ENCODE measurements around the gene EHMT1. TPM values are rescaled to one million over a fixed set of nuclear protein-coding genes. Genes with fewer than 3 reads are reported as not detected.
"Not testable (repeated sequence)": the region's sequence is repeated elsewhere in the genome, so short reads cannot be mapped to it uniquely, and the experiment has no call there.

Gene EHMT1
- polyA plus RNA-seq, 1 experiment: 23.3 TPM

DNA sequence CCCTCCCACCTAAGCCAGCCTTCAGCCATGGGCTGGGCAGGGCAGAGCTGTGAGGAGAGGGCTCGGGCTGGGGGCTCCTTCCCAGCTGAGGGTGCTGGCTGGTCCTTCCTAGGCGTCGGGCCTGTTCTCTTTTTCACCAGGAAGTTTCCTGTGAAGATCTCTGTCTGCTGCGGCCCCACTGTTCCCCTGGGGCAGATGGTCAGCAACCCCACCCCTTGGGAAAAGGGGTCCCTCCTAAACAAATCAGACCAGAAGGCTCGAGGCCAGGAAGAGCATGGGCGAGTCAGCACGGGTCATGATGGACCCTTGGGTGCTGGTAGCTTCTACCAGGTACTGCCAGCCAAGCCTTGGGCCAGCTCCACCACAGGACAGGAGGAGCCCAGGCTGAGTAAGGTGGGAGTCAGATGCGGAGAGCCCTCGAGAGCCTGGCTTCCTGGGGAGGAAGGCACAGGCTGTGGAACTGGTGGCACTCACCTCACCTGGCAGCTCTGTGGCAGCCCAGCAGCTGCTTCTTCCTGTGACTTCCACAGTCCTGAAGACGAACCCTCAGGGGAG, 262.2 kb downstream of the EHMT1 start:
- Histone ChIP-seq H3K36me3 (ENCODE audit: control insufficient read depth, insufficient read depth, low read length) (no peaks in the 10 kb centered on the region), H3K27me3 (ENCODE audit: control insufficient read depth, insufficient read depth, low read length) (peaks cover 2% of the 10 kb centered on the region; the same call in 1 of the 2 replicates), H3K4me3 (ENCODE audit: low read depth, low read length) (no peak overlapping the region)
- CTCF ChIA-PET: interaction anchor here (0.6 kb wide), 1 partner anchor 323 kb away, joined by 3 read pairs; no protein-coding TSS in a partner anchor
- TF ChIP-seq, protein P1, sequence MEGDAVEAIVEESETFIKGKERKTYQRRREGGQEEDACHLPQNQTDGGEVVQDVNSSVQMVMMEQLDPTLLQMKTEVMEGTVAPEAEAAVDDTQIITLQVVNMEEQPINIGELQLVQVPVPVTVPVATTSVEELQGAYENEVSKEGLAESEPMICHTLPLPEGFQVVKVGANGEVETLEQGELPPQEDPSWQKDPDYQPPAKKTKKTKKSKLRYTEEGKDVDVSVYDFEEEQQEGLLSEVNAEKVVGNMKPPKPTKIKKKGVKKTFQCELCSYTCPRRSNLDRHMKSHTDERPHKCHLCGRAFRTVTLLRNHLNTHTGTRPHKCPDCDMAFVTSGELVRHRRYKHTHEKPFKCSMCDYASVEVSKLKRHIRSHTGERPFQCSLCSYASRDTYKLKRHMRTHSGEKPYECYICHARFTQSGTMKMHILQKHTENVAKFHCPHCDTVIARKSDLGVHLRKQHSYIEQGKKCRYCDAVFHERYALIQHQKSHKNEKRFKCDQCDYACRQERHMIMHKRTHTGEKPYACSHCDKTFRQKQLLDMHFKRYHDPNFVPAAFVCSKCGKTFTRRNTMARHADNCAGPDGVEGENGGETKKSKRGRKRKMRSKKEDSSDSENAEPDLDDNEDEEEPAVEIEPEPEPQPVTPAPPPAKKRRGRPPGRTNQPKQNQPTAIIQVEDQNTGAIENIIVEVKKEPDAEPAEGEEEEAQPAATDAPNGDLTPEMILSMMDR (IDR thresholded peaks at IDR 0.05; ENCODE audit: insufficient read depth, low read depth, low read length): no peak
- POLR2A ChIA-PET: no interaction called here
- DNase-seq (ENCODE audit: low read depth): no peak

DNA sequence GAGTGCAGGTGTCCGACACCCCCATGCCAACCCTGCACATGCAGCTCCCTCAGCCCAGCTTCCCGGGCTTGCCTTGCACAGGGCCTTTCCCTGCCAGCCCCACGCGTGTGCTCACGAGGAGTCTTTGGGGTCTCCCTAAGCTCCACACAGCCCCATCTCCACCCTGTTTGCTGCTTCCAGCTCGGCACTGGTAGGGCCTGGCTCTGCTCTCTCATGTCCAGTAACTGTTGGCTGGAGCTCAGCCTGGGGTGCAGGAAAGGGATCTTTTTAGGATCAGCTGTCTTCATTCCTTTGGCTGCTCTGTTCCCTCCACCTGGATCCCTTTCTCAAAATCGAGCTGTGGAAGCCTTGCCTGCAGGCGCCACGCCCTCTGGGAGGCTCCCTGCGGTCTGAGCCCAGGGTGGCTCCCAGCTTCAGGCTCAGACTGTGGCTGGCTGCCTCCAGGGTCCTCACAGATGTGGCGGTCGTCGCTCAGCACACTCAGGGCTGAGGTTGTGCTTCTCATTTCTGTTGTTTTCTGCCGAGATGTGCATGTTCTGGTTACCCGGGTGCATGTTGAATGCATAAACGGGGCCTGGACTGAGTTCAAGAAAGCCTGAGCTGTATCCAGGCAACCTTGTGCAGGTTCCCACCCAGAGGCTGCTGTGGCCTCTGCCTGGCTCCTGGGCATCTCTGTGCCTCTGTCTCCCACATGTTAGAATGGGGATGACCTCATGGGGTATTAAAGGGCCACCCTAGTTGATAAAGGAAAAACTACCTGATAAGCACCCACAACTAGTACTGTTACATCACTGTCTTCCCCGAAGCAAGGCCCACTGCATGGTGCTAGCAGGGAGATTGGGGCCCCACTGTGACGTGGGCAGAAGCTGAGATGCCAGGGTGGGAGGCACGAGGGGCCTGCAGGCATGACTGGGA, 263.0 kb downstream of the EHMT1 start:
- ChIA-PET CTCF (interaction anchor here (0.6 kb wide), 1 partner anchor 324 kb away, joined by 3 read pairs; no protein-coding TSS in a partner anchor), POLR2A (no interaction called here)
- TF ChIP-seq, protein P1 (IDR thresholded peaks at IDR 0.05; ENCODE audit: insufficient read depth, low read depth, low read length): no peak
- H3K36me3 ChIP-seq (ENCODE audit: control insufficient read depth, insufficient read depth, low read length): no peaks in the 10 kb centered on the region
- no peak overlapping the region for H3K4me3 ChIP-seq (ENCODE audit: low read depth, low read length)
- DNase-seq (ENCODE audit: low read depth): no peak
- H3K27me3 ChIP-seq (ENCODE audit: control insufficient read depth, insufficient read depth, low read length): no peaks in the 10 kb centered on the region

DNA sequence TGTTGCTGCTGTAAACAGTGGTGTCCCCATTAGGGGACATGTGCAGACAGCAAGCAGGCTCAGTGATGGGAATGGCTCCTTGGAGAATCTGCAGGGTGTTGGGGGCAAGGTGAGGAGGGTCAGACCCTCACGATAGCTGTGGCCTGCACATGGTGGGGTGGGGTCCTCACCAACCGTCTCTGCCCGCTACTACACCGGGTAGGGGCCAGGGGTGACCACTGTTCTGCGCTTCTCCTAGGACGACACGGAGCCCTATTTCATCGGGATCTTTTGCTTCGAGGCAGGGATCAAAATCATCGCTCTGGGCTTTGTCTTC, 263.7 kb downstream of the EHMT1 start:
- CTCF ChIA-PET: no interaction called here
- TF ChIP-seq, protein P1 (IDR thresholded peaks at IDR 0.05; ENCODE audit: insufficient read depth, low read depth, low read length): no peak
- no peak for DNase-seq (ENCODE audit: low read depth)
- no peaks in the 10 kb centered on the region for H3K36me3 ChIP-seq (ENCODE audit: control insufficient read depth, insufficient read depth, low read length)
- H3K4me3 ChIP-seq (ENCODE audit: low read depth, low read length): no peak overlapping the region
- H3K27me3 ChIP-seq (ENCODE audit: control insufficient read depth, insufficient read depth, low read length): no peaks in the 10 kb centered on the region
- POLR2A ChIA-PET: no interaction called here

DNA sequence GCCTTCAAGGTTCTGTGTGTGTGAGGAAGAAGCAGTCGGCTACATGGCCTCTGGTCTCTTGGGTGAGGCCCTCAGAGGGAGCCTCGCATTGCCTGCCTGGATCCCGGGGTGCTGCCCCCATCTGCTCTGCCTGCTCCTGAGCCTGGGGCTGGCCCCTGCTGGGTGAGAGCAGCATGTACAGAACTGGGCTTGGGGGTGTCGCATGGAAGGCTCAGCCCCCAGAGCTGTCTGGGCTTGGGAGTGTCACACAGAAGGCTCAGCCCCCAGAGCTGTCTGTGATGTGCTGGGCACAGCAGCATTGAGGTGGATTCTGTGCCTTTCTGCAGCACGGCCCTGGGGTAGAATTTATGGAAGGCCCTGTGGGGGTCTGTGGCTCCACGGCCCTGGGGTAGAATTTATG, 265.2 kb downstream of the EHMT1 start:
- DNase-seq (ENCODE audit: low read depth); CTCF ChIA-PET: not testable (repeated sequence)

DNA sequence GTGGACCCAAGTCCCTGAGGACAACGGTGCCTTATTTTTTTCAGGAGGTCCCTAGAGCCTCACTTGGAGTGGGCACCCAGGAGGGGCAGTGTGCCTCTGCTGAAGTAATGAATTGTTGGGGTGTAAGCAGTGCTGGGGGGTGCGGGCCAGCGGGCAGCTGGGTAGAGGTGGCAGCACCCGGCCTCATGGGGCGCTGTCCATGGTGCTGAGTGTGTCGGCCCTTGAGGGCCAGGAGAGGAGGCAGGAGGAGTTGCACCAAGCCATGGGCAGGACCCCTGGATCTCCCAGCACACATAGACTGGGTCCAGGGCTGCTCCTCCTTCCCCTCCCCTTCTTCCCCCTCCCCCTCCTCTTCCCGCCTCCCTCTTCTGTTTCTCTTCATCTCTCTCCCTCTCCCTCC, 265.7 kb downstream of the EHMT1 start:
- H3K27me3 ChIP-seq (ENCODE audit: control insufficient read depth, insufficient read depth, low read length); DNase-seq (ENCODE audit: low read depth); POLR2A ChIA-PET; H3K36me3 ChIP-seq (ENCODE audit: control insufficient read depth, insufficient read depth, low read length); H3K4me3 ChIP-seq (ENCODE audit: low read depth, low read length); CTCF ChIA-PET: not testable (repeated sequence)

More for the DNA sequence above, 265.2 kb downstream of the EHMT1 start:
- POLR2A ChIA-PET; H3K4me3 ChIP-seq (ENCODE audit: low read depth, low read length); H3K27me3 ChIP-seq (ENCODE audit: control insufficient read depth, insufficient read depth, low read length); H3K36me3 ChIP-seq (ENCODE audit: control insufficient read depth, insufficient read depth, low read length): not testable (repeated sequence)

DNA sequence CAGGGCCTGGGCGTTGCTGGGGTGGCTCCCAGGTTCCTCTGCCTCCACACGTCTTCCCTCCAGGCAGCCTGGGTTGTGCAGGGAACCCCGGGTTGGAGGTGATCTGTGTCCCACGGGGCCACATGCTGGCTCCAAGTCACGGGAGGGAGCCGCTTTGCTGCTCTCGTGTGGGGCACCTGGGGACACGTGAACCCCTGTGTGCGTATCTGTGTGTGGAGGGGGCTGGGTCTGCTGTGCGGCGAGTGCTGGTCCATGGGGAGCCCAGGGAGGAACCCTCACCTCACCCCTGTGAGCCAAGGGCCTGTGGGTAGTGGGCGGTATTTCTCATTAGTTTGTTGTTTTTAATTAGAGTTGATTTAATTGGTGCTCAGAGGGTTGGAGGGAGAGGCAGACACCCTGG, 266.3 kb downstream of the EHMT1 start:
- DNase-seq (ENCODE audit: low read depth); H3K4me3 ChIP-seq (ENCODE audit: low read depth, low read length); H3K36me3 ChIP-seq (ENCODE audit: control insufficient read depth, insufficient read depth, low read length); POLR2A ChIA-PET; CTCF ChIA-PET; H3K27me3 ChIP-seq (ENCODE audit: control insufficient read depth, insufficient read depth, low read length): not testable (repeated sequence)

Small RNA genes lying within 50 kb of the gene (small RNA-seq; reads per million reads assigned to genes)
- gene MIR602 (ENCODE audit: insufficient read length, low read depth, low replicate concordance) (not detected), gene RF00017 (ENCODE audit: insufficient read length, low read depth, low replicate concordance) (not detected)

Other genes with a start within 250 kb of the EHMT1 start
- 4.9 and 5.4 TPM in 2 replicates for gene EXD3, start 195.8 kb upstream of the EHMT1 start, polyA plus RNA-seq (2011; rRNA removed)
- 0.20 and 0.32 TPM in 2 replicates for gene NOXA1, start 195.6 kb upstream of the EHMT1 start, polyA plus RNA-seq (2011; rRNA removed)
- gene ENTPD8, start 177.6 kb upstream of the EHMT1 start, polyA plus RNA-seq (2011; rRNA removed): not detected in 2 replicates
- gene NSMF, start 159.7 kb upstream of the EHMT1 start, polyA plus RNA-seq (2011; rRNA removed): 21.5 and 35.7 TPM in 2 replicates
- 0.40 and 0.63 TPM in 2 replicates for gene PNPLA7, start 68.6 kb upstream of the EHMT1 start, polyA plus RNA-seq (2011; rRNA removed)
- gene MRPL41, start 67.1 kb upstream of the EHMT1 start, polyA plus RNA-seq (2011; rRNA removed): 19.8 and 28.7 TPM in 2 replicates
- gene DPH7, start 40.1 kb upstream of the EHMT1 start, polyA plus RNA-seq (2011; rRNA removed): 21.1 and 29.4 TPM in 2 replicates
- 13.8 and 14.9 TPM in 2 replicates for gene ZMYND19, start 28.5 kb upstream of the EHMT1 start, polyA plus RNA-seq (2011; rRNA removed)
- 22.0 and 46.1 TPM in 2 replicates for gene ARRDC1, start 13.3 kb upstream of the EHMT1 start, polyA plus RNA-seq (2011; rRNA removed)